ENCODE measurements around the gene CADM2. TPM values are rescaled to one million over a fixed set of nuclear protein-coding genes. Genes with fewer than 3 reads are reported as not detected.

CADM2 gene
- total RNA-seq, 1 experiment from 2014 or later = 10.9 TPM

DNA sequence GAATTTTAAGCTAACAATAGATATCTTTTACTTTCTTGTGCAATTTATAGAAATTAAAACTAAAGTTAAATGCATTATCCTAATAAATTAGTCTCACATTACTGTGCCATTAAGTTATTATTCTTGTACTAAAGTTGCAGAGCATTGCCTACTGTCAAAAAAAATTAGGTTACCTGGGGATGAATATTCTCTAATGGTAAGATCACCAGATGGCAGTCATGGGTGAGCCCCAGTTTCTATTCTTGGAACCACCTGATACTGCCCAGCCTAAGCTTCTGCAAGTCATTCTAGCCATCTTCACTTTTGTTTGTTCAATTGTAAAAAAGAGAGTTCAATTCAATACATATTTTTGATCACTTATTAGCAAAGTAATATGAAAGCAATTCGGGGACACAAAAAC lies 213.2 kb downstream of the CADM2 start:
- no peak overlapping the region for H2BK20ac ChIP-seq (ENCODE audit: low read depth, low read length, poor library complexity, severe bottlenecking)

More for the DNA sequence above, 213.2 kb downstream of the CADM2 start:
- Histone ChIP-seq H2BK5ac (ENCODE audit: insufficient read length, low read length) (no peak overlapping the region), H3K79me1 (ENCODE audit: insufficient read depth, low read depth, low read length, poor library complexity, severe bottlenecking) (no peaks in the 10 kb centered on the region), H3K23me2 (ENCODE audit: insufficient read length, low read depth, low read length, poor library complexity, severe bottlenecking) (no peaks in the 10 kb centered on the region), H2BK15ac (ENCODE audit: low read depth, low read length) (no peak overlapping the region), H3T11ph (ENCODE audit: low read length) (no peak overlapping the region), H2BK120ac (ENCODE audit: low read depth, low read length, poor library complexity, severe bottlenecking) (no peak overlapping the region), H4K8ac (replicated peaks; ENCODE audit: insufficient read length, low read depth, low read length) (no peak overlapping the region), H3K9ac (ENCODE audit: extremely low read depth, insufficient read length, low read length) (no peak overlapping the region), H3K4me2 (ENCODE audit: insufficient read depth, insufficient read length, low read length) (no peak overlapping the region), H3K18ac (ENCODE audit: insufficient read length, low read depth, low read length) (no peak overlapping the region), H3K27me3 (ENCODE audit: insufficient read depth, low read length) (no peaks in the 10 kb centered on the region), H3K27ac (ENCODE audit: insufficient read length, low read depth, low read length) (no peak overlapping the region), H4K5ac (ENCODE audit: insufficient read length, low read depth, low read length) (no peak overlapping the region), H4K20me1 (ENCODE audit: control insufficient read depth, insufficient read depth, insufficient read length) (no peaks in the 10 kb centered on the region), H3K4me1 (ENCODE audit: insufficient read depth, low read length) (no peaks in the 10 kb centered on the region), H3K14ac (ENCODE audit: insufficient read depth, low read length) (no peak overlapping the region), H3K23ac (ENCODE audit: insufficient read length, low read depth, low read length) (no peak overlapping the region), H3K4ac (ENCODE audit: low read depth, low read length) (no peak overlapping the region), H3K9me3 (ENCODE audit: control insufficient read depth, low read depth, low read length) (no peaks in the 10 kb centered on the region), H2BK12ac (ENCODE audit: insufficient read length, low read depth, low read length) (no peak overlapping the region), H2AK5ac (ENCODE audit: insufficient read length, low read length) (no peak overlapping the region), H3K56ac (ENCODE audit: insufficient read length, low read depth, low read length) (no peak overlapping the region), H2AFZ (ENCODE audit: low read length) (no peak overlapping the region), H4K91ac (ENCODE audit: insufficient read length, low read depth, low read length) (no peak overlapping the region), H3K79me2 (ENCODE audit: insufficient read depth, low read length) (no peaks in the 10 kb centered on the region)
- no peak overlapping the region for H3K4me3 Mint-ChIP-seq
- H3K36me3 Mint-ChIP-seq (ENCODE audit: insufficient read depth in 1 of 3, low read depth in 3 of 3) = no peaks in the 10 kb centered on the region
- H3K9me3 Mint-ChIP-seq = no peaks in the 10 kb centered on the region
- peaks cover 4 to 8% of the 10 kb centered on the region in 2 experiments for H3K4me1 Mint-ChIP-seq
- no CpG with 5 or more reads among the region's 1 CpG for WGBS (ENCODE audit: extremely low coverage, insufficient read length, low lambda C conversion rate)
- TF ChIP-seq, protein P1, sequence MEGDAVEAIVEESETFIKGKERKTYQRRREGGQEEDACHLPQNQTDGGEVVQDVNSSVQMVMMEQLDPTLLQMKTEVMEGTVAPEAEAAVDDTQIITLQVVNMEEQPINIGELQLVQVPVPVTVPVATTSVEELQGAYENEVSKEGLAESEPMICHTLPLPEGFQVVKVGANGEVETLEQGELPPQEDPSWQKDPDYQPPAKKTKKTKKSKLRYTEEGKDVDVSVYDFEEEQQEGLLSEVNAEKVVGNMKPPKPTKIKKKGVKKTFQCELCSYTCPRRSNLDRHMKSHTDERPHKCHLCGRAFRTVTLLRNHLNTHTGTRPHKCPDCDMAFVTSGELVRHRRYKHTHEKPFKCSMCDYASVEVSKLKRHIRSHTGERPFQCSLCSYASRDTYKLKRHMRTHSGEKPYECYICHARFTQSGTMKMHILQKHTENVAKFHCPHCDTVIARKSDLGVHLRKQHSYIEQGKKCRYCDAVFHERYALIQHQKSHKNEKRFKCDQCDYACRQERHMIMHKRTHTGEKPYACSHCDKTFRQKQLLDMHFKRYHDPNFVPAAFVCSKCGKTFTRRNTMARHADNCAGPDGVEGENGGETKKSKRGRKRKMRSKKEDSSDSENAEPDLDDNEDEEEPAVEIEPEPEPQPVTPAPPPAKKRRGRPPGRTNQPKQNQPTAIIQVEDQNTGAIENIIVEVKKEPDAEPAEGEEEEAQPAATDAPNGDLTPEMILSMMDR (conservative IDR thresholded peaks at IDR 0.05) = no peak
- DNase-seq = no peak
- no peaks in the 10 kb centered on the region for H3K27me3 Mint-ChIP-seq (ENCODE audit: low read depth)
- H3K27ac Mint-ChIP-seq = no peak overlapping the region

All from H9 (cell line).